Psoas muscle (tissue), 8 donors: ENCODE measurements around the gene CCL4. TPM values are rescaled to one million over a fixed set of nuclear protein-coding genes. Genes with fewer than 3 reads are reported as not detected.

Experiments
- ATAC-seq, 4 donors: fragments of 200-7000 bp; cut with Tn5 transposase; one replicate each; pipeline ENCODE4 v1.9.1; 2020; ENCODE audit warnings: moderate library complexity in 3 of 4, mild to moderate bottlenecking in 2 of 4
- DNase-seq, 2 donors: peaks; one replicate each; pipeline ENCODE4 v3.0.0-alpha.2; 2020
- H3K27ac ChIP-seq: fragments of 200-600 bp; one replicate; pipeline ENCODE4 v1.8.0; 2022
- H3K27me3 ChIP-seq, 3 donors: fragments of 200-600 bp in 1 of 3; one replicate each; pipeline versions ENCODE4 v1.6.1 to v1.8.0; 2013 to 2022; ENCODE audit warnings: low read length in 2 of 3, mild to moderate bottlenecking in 2 of 3, moderate library complexity in 1 of 3; ENCODE audit not compliant: insufficient read depth in 3 of 3
- H3K36me3 ChIP-seq, 2 donors: fragments of 200-600 bp in 1 of 2; one replicate each; pipeline versions ENCODE4 v1.6.1 to v1.8.0; 2013 to 2022; ENCODE audit warnings: low read depth in 1 of 2, mild to moderate bottlenecking in 1 of 2, moderate library complexity in 1 of 2; ENCODE audit not compliant: insufficient read depth in 1 of 2
- H3K4me1 ChIP-seq: fragments of 200-600 bp; one replicate; pipeline ENCODE4 v1.8.0; 2022
- H3K4me3 ChIP-seq: fragments of 200-600 bp; one replicate; pipeline ENCODE4 v1.8.0; 2022; ENCODE audit warnings: mild to moderate bottlenecking
- H3K9me3 ChIP-seq: fragments of 200-600 bp; one replicate; pipeline ENCODE4 v1.8.0; 2022
- CTCF ChIP-seq: fragments of 200-600 bp; IDR thresholded peaks from one replicate; pipeline ENCODE4 v1.8.0; 2022; ENCODE audit warnings: antibody characterized with exemption
- WGBS, 3 donors: extraction: QIAGEN DNeasy Blood & Tissue Kit; methylation state at CpG; one replicate each; pipeline versions ENCODE4 v1.1.6 to v1.1.7; 2013; 5-methylcytosine and 5-hydroxymethylcytosine counted together
- intact Hi-C, 2 donors: fragments of 100-400 bp; cut with DNase I; formaldehyde crosslinking; loops; one replicate each; pipeline versions ENCODE4 v1.11.0 to v1.14.2; 2022
- polyA plus RNA-seq, 3 donors: library from polyadenylated mRNA; stranded (reverse); fragments of 200-250 nt; gene quantifications; one replicate each; pipeline ENCODE4 v1.2.3, GENCODE V29; 2013
- total RNA-seq, 4 donors: library from RNA; stranded (reverse); fragmentation: NEBNext Ultra II Directional in 2 of 4; extraction: Animal tissue kit (Norgen Biotek cat#: 25700) in 2 of 4; gene quantifications; one replicate each; pipeline versions ENCODE4 v1.2.1 to v1.2.4, GENCODE V29; 2021 to 2023
- donor health status: healthy with polysubstance abuse.
- donor health status: DM: no; HTN: no; CAD: no; lungs with moderate emphysema.
- donor health status: Bipolar disorder and iron deficiency.
- donor health status: healthy.
- donor health status: DM: yes; HTN: yes; CAD: no.
- donor health status: DM: no; HTN: no; CAD: no.
- donor health status: DM: no; HTN: no; CAD: no.
- donor health status: DM: yes; HTN: yes; CAD: no.

Gene CCL4
- total and polyA plus RNA-seq, 7 donors, result 0.13 to 2.2 (median 0.41) TPM

- H3K9me3 ChIP-seq, result no peaks in the 10 kb centered on the region
- TF ChIP-seq CTCF, result no peak
Measured at GRCh38 chr17:36153895-36154610, 50.4 kb downstream of the CCL4 start.

More at GRCh38 chr17:36153895-36154610, 50.4 kb downstream of the CCL4 start:
- ATAC-seq (no peak), DNase-seq (no peak)
- H3K27ac ChIP-seq, result no peak overlapping the region
- intact Hi-C loops, result no loop called here
- peaks cover 2 to 19% (median 4%) of the 10 kb centered on the region in 3 donors for H3K27me3 ChIP-seq
- H3K4me1 ChIP-seq, result no peaks in the 10 kb centered on the region
- H3K36me3 ChIP-seq, result no peaks in the 10 kb centered on the region
- no peak overlapping the region for H3K4me3 ChIP-seq
- WGBS, 3 donors, result 52 to 55% (median 55%) methylated on average over 10 of the region's 10 CpGs

Other genes starting within 250 kb of the CCL4 start
- gene HEATR9, start 234.9 kb upstream of the CCL4 start, total RNA-seq, result not detected
- gene HEATR9, start 234.9 kb upstream of the CCL4 start, polyA plus RNA-seq, result not detected
- gene CCL5, start 223.5 kb upstream of the CCL4 start, total RNA-seq, result 1 to 10 TPM in 3 of 4 donors, under 1 TPM in 1; 0.77 to 2.6 (median 1.6) TPM
- under 1 TPM; 0.38 to 0.42 (median 0.39) TPM for gene CCL5, start 223.5 kb upstream of the CCL4 start, polyA plus RNA-seq
- gene RDM1, start 173.1 kb upstream of the CCL4 start, total RNA-seq, result not detected
- not detected for gene RDM1, start 173.1 kb upstream of the CCL4 start, polyA plus RNA-seq
- gene LYZL6, start 160.1 kb upstream of the CCL4 start, total RNA-seq, result not detected
- gene LYZL6, start 160.1 kb upstream of the CCL4 start, polyA plus RNA-seq, result not detected
- not detected for gene CCL16, start 122.3 kb upstream of the CCL4 start, total RNA-seq
- under 1 TPM in 1 of 3 donors, not detected in 2; 0.04 TPM for gene CCL16, start 122.3 kb upstream of the CCL4 start, polyA plus RNA-seq
- 10 to 100 TPM in 2 of 4 donors, 1 to 10 TPM in 2; 4.2 to 13.1 (median 9.6) TPM for gene CCL14, start 117.1 kb upstream of the CCL4 start, total RNA-seq
- 10 to 100 TPM; 10.8 to 42.2 (median 19.9) TPM for gene CCL14, start 117.1 kb upstream of the CCL4 start, polyA plus RNA-seq
- gene CCL15, start 102.3 kb upstream of the CCL4 start, total RNA-seq, result not detected
- gene CCL15, start 102.3 kb upstream of the CCL4 start, polyA plus RNA-seq, result not detected
- not detected for gene CCL23, start 85.9 kb upstream of the CCL4 start, total RNA-seq
- under 1 TPM; 0.18 to 0.47 (median 0.38) TPM for gene CCL23, start 85.9 kb upstream of the CCL4 start, polyA plus RNA-seq
- gene CCL18, start 39.6 kb upstream of the CCL4 start, total RNA-seq, result 10 to 100 TPM in 1 of 4 donors, under 1 TPM in 2, not detected in 1; 0.59 to 11.9 (median 0.77) TPM
- gene CCL18, start 39.6 kb upstream of the CCL4 start, polyA plus RNA-seq, result under 1 TPM in 2 of 3 donors, not detected in 1; 0.04 to 0.35 TPM
- 1 to 10 TPM in 1 of 4 donors, under 1 TPM in 2, not detected in 1; 0.25 to 3.6 (median 0.30) TPM for gene CCL3, start 13.7 kb upstream of the CCL4 start, total RNA-seq
- gene CCL3, start 13.7 kb upstream of the CCL4 start, polyA plus RNA-seq, result under 1 TPM; 0.06 to 0.34 (median 0.22) TPM
- 1 to 10 TPM; 1.3 to 5.6 (median 3.7) TPM for gene TBC1D3B, start 72.8 kb downstream of the CCL4 start, total RNA-seq
- 1 to 10 TPM; 1.3 to 2.0 (median 1.5) TPM for gene TBC1D3B, start 72.8 kb downstream of the CCL4 start, polyA plus RNA-seq
- under 1 TPM in 1 of 4 donors, not detected in 3; 0.76 TPM for gene CCL3L1, start 92.9 kb downstream of the CCL4 start, total RNA-seq
- gene CCL3L1, start 92.9 kb downstream of the CCL4 start, polyA plus RNA-seq, result not detected
- not detected for gene CCL4L2, start 107.2 kb downstream of the CCL4 start, total RNA-seq
- gene CCL4L2, start 107.2 kb downstream of the CCL4 start, polyA plus RNA-seq, result not detected
- under 1 TPM in 2 of 4 donors, not detected in 2; 0.49 to 0.78 TPM for gene TBC1D3I, start 160.7 kb downstream of the CCL4 start, total RNA-seq
- gene TBC1D3I, start 160.7 kb downstream of the CCL4 start, polyA plus RNA-seq, result under 1 TPM in 2 of 3 donors, not detected in 1; 0.23 to 0.55 TPM
- gene TBC1D3G, start 220.1 kb downstream of the CCL4 start, total RNA-seq, result not detected
- gene TBC1D3G, start 220.1 kb downstream of the CCL4 start, polyA plus RNA-seq, result 1 to 10 TPM in 1 of 3 donors, not detected in 2; 2.8 TPM